Lung (tissue), 12 donors: Measurements from ENCODE around the gene PRSS1. TPM values are rescaled to one million over a fixed set of nuclear protein-coding genes. Genes with fewer than 3 reads are reported as not detected.
A peak's percentile ranks its signal among the peaks of the same experiment; 100 is the strongest.

Source experiments
- ATAC-seq: fragments of 200-7000 bp; cut with Tn5 transposase; one replicate; pipeline ENCODE4 v1.9.1; 2020; ENCODE audit warnings: moderate number of reproducible peaks; ENCODE audit not compliant: insufficient read depth, low FRiP score
- DNase-seq, 3 donors: peaks; one replicate each; pipeline ENCODE4 v3.0.0-alpha.2; 2013 to 2017
- H3K27ac ChIP-seq, 2 donors: one replicate each; pipeline ENCODE4 v1.5.1; 2013; ENCODE audit warnings: mild to moderate bottlenecking in 2 of 2, moderate library complexity in 2 of 2, control low read depth in 1 of 2, inconsistent platforms in 1 of 2, low read depth in 1 of 2, low read length in 1 of 2
- H3K27me3 ChIP-seq, 3 donors: one replicate each; pipeline ENCODE4 v1.5.1; 2013; ENCODE audit warnings: low read length in 2 of 3; ENCODE audit not compliant: control insufficient read depth in 3 of 3, insufficient read depth in 3 of 3
- H3K36me3 ChIP-seq, 4 donors: one replicate each; pipeline ENCODE4 v1.5.1; 2013; ENCODE audit warnings: low read length in 4 of 4, mild to moderate bottlenecking in 1 of 4, moderate library complexity in 1 of 4; ENCODE audit not compliant: control insufficient read depth in 4 of 4, insufficient read depth in 4 of 4
- H3K4me1 ChIP-seq, 5 donors: one replicate each; pipeline ENCODE4 v1.5.1; 2013; ENCODE audit warnings: low read length in 5 of 5, mild to moderate bottlenecking in 2 of 5, moderate library complexity in 1 of 5; ENCODE audit not compliant: control insufficient read depth in 5 of 5, insufficient read depth in 5 of 5
- H3K4me3 ChIP-seq: one replicate; pipeline ENCODE4 v1.5.1; 2013; ENCODE audit warnings: mild to moderate bottlenecking, control low read depth, moderate library complexity
- H3K9ac ChIP-seq, 2 donors: one replicate each; pipeline ENCODE4 v1.5.1; 2013; ENCODE audit warnings: low read length in 2 of 2, control low read depth in 1 of 2; ENCODE audit not compliant: insufficient read depth in 1 of 2
- H3K9me3 ChIP-seq, 4 donors: one replicate each; pipeline ENCODE4 v1.5.1; 2013; ENCODE audit warnings: low read length in 3 of 4, mild to moderate bottlenecking in 1 of 4, moderate library complexity in 1 of 4; ENCODE audit not compliant: control insufficient read depth in 4 of 4, insufficient read depth in 3 of 4
- WGBS, 2 donors: extraction: QIAGEN DNeasy Blood & Tissue Kit; methylation state at CpG; one replicate each; pipeline ENCODE4 v1.1.7; 2013; 5-methylcytosine and 5-hydroxymethylcytosine counted together
- polyA plus RNA-seq, 2 donors: library from polyadenylated mRNA; stranded (reverse); fragments of 200-250 nt; gene quantifications; one replicate each; pipeline ENCODE4 v1.2.1, GENCODE V29; 2013
- total RNA-seq, 2 donors: library from RNA; depleted of rRNA in 1 of 2; stranded (reverse); fragments of >200 nt in 1 of 2; gene quantifications; one replicate each; pipeline ENCODE4 v1.2.1, GENCODE V29; 2014 to 2021
- TF ChIP-seq, protein P1 (sequence below): IDR thresholded peaks from 2 replicates; pipeline ENCODE4 v1.5.1; 2012; ENCODE audit warnings: mild to moderate bottlenecking; ENCODE audit errors: control extremely low read depth, extremely low read depth
- donor health status: control.
- donor health status: control.
- donor health status: Bipolar disorder and iron deficiency.
- donor health status: healthy.
- donor health status: DM: yes; HTN: yes; CAD: no.

Gene PRSS1
- total and polyA plus RNA-seq, 4 donors, result 0.41 to 16.8 (median 1.1) TPM; not detected in 1

DNA sequence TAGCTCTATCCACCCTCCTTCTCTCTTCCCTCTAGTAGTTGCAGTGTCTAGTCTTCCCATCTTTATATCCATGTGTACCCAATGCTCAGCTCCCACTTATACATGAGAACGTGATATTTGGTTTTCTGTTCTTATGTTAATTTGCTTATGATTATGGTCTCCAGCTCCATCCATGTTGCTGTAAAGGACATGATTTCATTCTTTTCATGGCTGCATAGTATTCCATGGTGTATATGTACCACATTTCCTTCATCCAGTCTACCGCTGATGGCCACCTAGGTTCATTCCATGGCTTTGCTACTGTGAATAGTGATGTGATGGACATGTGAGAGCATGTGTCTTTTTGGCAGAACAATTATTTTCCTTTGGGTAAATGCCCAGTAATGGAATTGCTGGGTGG is 28.0 kb downstream of the PRSS1 start:
- peaks cover 0 to 3% (median 0%) of the 10 kb centered on the region in 3 donors for H3K27me3 ChIP-seq
- TF ChIP-seq, protein P1, sequence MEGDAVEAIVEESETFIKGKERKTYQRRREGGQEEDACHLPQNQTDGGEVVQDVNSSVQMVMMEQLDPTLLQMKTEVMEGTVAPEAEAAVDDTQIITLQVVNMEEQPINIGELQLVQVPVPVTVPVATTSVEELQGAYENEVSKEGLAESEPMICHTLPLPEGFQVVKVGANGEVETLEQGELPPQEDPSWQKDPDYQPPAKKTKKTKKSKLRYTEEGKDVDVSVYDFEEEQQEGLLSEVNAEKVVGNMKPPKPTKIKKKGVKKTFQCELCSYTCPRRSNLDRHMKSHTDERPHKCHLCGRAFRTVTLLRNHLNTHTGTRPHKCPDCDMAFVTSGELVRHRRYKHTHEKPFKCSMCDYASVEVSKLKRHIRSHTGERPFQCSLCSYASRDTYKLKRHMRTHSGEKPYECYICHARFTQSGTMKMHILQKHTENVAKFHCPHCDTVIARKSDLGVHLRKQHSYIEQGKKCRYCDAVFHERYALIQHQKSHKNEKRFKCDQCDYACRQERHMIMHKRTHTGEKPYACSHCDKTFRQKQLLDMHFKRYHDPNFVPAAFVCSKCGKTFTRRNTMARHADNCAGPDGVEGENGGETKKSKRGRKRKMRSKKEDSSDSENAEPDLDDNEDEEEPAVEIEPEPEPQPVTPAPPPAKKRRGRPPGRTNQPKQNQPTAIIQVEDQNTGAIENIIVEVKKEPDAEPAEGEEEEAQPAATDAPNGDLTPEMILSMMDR, result no peak
- no peaks in the 10 kb centered on the region for H3K4me1 ChIP-seq
- no peak overlapping the region for H3K9ac ChIP-seq
- no peaks in the 10 kb centered on the region for H3K9me3 ChIP-seq
- DNase-seq, result no peak
- H3K27ac ChIP-seq, result no peak overlapping the region
- ATAC-seq, result no peak
- H3K4me3 ChIP-seq, result no peak overlapping the region
- WGBS, 2 donors, result 96 to 100% methylated on average over 2 of the region's 2 CpGs
- H3K36me3 ChIP-seq, result no peaks in the 10 kb centered on the region

DNA sequence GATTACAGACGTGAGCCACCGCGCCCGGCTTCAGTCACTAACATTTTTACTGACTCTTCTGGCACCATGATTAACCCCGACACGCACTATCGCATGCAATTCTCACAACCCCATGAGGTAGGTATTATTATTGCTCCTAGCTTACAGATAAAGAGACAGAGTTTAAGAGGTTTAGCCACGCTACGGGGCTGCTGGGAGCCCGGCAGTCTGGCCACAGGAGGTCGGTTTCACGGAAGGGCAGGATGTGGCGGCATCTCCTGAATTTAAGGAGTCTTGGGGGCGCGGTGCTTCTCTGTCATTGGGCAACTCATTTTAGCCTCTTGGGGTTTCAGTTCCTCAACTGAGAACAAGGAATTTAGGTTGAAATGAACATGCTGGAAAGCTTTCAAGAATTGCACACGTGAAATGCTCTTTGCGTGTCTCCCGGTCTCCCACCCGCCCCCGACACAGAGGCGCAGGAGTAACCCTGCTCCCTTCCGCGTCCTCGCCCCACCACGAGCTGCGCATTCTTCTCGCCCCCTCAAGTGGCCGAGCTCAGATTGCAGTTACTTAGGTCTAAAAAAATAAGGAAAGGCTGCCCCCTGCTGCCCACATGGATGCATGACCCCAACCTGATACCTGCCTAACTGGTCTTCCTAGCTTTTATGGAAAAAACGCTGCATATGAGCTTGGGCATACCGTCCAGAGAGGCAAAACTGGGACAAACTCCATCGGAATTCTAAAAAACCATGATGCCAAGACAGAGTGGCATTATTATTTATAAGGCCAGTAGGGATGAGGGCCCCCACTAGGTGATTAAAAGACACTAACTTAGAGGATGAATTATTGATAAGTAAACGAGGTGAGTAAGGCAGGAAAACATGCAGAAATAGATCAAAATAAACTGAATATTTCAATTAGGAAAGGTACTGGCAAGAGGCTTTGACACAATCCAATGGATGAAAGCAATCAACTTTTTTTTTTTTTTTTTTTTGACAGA is 33.9 kb downstream of the PRSS1 start:
- 12 to 15% methylated on average over 32 of the region's 32 CpGs for WGBS, 2 donors
- no peaks in the 10 kb centered on the region for H3K27me3 ChIP-seq
- ATAC-seq (peak; percentile 92), DNase-seq (peak; percentile 88 to 92 (median 89))
- no peaks in the 10 kb centered on the region for H3K36me3 ChIP-seq
- no peak overlapping the region for H3K9ac ChIP-seq
- H3K4me1 ChIP-seq, result peaks cover 0 to 1% (median 0%) of the 10 kb centered on the region in 5 donors
- no peak overlapping the region for H3K27ac ChIP-seq
- TF ChIP-seq, protein P1, result peak; percentile 96
- H3K4me3 ChIP-seq, result no peak overlapping the region
- H3K9me3 ChIP-seq, result no peaks in the 10 kb centered on the region

DNA sequence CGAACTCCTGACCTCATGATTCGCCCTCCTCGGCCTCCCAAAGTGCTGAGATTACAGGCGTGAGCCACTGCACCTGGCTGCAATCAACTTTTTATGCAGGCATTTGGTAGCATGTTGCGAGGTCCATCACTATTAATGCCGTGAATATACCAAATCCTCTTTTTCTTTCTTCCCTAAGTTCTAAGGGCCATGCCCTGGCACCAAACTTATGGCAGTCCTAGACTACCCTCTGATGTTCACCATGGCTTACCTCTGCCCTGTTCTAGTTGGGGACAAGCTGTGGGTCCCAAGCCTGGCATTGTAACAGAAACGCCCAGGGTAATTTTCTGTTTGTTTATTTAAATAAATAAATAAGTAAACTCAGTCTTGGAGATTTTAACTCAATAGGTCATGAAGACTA is 34.8 kb downstream of the PRSS1 start:
- TF ChIP-seq, protein P1, result no peak
- no peak overlapping the region for H3K27ac ChIP-seq
- H3K4me1 ChIP-seq, result peaks cover 0 to 1% (median 0%) of the 10 kb centered on the region in 5 donors
- no peak overlapping the region for H3K9ac ChIP-seq
- no peaks in the 10 kb centered on the region for H3K36me3 ChIP-seq
- no peak for ATAC-seq
- no peaks in the 10 kb centered on the region for H3K9me3 ChIP-seq
- no peak for DNase-seq
- WGBS, 2 donors, result 81 to 82% methylated on average over 7 of the region's 7 CpGs
- H3K4me3 ChIP-seq, result no peak overlapping the region
- no peaks in the 10 kb centered on the region for H3K27me3 ChIP-seq
